Measurements from ENCODE around the gene ANO1.

ANO1 gene

DNA sequence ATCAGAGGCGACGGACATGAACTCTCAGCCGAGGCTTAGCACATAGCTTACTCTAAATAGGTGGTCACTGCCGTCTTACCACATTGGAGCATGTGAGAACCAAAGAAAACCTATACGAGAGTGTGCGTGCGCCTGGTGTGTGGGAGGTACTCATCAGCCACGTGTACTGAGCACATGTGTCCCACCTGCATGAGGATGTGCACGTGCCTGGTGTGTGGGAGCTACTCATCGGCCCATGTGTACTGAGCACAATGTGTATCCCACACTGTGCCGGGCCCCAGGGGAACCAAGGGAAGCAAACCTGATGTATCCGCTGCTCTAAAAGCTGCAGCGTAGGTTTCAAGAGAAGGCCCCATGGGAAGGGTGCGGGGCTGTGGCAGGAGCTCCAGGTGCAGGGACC lies 56.4 kb downstream of the ANO1 start:
- no peak for DNase-seq (ENCODE audit: insufficient read length, low spot score)
- no peak for FAIRE-seq
- TF ChIP-seq POU2F2 (IDR thresholded peaks at IDR 0.05; ENCODE audit: low read depth, low read length) (no peak), SPI1 (IDR thresholded peaks at IDR 0.05; ENCODE audit: low read depth, low read length) (no peak), POLR2AphosphoS5 (IDR thresholded peaks at IDR 0.05; ENCODE audit: low read depth, low read length) (no peak)

GRCh38 chr11:70135142-70135541 lies 57.0 kb downstream of the ANO1 start:
- FAIRE-seq (no peak), DNase-seq (ENCODE audit: insufficient read length, low spot score) (no peak)
- TF ChIP-seq PAX5 (IDR thresholded peaks at IDR 0.05; ENCODE audit: insufficient read depth, low read length, severe bottlenecking) (no peak), SPI1 (IDR thresholded peaks at IDR 0.05; ENCODE audit: low read depth, low read length) (no peak), POU2F2 (IDR thresholded peaks at IDR 0.05; ENCODE audit: low read depth, low read length) (no peak), POLR2A (IDR thresholded peaks at IDR 0.05; ENCODE audit: low read depth, low read length) (no peak), TAF1 (IDR thresholded peaks at IDR 0.05; ENCODE audit: low read depth, low read length) (no peak), POLR2AphosphoS5 (IDR thresholded peaks at IDR 0.05; ENCODE audit: low read depth, low read length) (no peak)

GRCh38 chr11:70135625-70136059 lies 57.5 kb downstream of the ANO1 start:
- no peak for DNase-seq (ENCODE audit: insufficient read length, low spot score)
- TF ChIP-seq TAF1 (IDR thresholded peaks at IDR 0.05; ENCODE audit: low read depth, low read length) (no peak), POU2F2 (IDR thresholded peaks at IDR 0.05; ENCODE audit: low read depth, low read length) (no peak)
- no peak for FAIRE-seq

- TF ChIP-seq POLR2A (IDR thresholded peaks at IDR 0.05; ENCODE audit: low read depth, low read length), result no peak
- TF ChIP-seq SPI1 (IDR thresholded peaks at IDR 0.05; ENCODE audit: low read depth, low read length), result no peak
- TF ChIP-seq TAF1 (IDR thresholded peaks at IDR 0.05; ENCODE audit: low read depth, low read length), result no peak
- no peak for TF ChIP-seq POLR2AphosphoS5 (IDR thresholded peaks at IDR 0.05; ENCODE audit: low read depth, low read length)
- TF ChIP-seq PAX5 (IDR thresholded peaks at IDR 0.05; ENCODE audit: insufficient read depth, low read length, severe bottlenecking), result no peak
- TF ChIP-seq POU2F2 (IDR thresholded peaks at IDR 0.05; ENCODE audit: low read depth, low read length), result no peak
- DNase-seq (ENCODE audit: insufficient read length, low spot score), result no peak
- no peak for FAIRE-seq
Measured at GRCh38 chr11:70137383-70137782, 59.3 kb downstream of the ANO1 start.

DNA sequence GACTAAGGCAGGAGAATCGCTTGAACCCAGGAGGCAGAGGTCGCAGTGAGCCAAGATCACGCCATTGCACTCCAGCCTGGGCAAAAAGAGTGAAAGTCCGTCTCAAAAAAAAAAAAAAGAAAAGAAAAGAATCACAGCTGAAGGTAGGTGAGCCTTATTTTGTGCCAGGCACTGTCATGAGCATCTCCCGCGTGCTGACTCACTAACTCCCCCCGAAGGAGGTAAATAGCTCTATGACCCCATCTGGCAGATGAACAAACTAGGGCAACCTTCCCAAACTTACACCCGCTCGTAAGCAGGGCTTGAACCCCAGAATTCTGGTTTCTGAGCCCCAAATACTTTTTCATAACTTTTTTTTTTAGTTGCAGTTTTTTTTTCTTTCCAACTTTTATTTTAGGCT lies 60.3 kb downstream of the ANO1 start:
- no peak for FAIRE-seq
- DNase-seq (ENCODE audit: insufficient read length, low spot score), result no peak
- TF ChIP-seq POLR2A (IDR thresholded peaks at IDR 0.05; ENCODE audit: low read depth, low read length), result no peak
- TF ChIP-seq TAF1 (IDR thresholded peaks at IDR 0.05; ENCODE audit: low read depth, low read length), result no peak
- no peak for TF ChIP-seq POLR2AphosphoS5 (IDR thresholded peaks at IDR 0.05; ENCODE audit: low read depth, low read length)
- no peak for TF ChIP-seq PAX5 (IDR thresholded peaks at IDR 0.05; ENCODE audit: insufficient read depth, low read length, severe bottlenecking)

DNA sequence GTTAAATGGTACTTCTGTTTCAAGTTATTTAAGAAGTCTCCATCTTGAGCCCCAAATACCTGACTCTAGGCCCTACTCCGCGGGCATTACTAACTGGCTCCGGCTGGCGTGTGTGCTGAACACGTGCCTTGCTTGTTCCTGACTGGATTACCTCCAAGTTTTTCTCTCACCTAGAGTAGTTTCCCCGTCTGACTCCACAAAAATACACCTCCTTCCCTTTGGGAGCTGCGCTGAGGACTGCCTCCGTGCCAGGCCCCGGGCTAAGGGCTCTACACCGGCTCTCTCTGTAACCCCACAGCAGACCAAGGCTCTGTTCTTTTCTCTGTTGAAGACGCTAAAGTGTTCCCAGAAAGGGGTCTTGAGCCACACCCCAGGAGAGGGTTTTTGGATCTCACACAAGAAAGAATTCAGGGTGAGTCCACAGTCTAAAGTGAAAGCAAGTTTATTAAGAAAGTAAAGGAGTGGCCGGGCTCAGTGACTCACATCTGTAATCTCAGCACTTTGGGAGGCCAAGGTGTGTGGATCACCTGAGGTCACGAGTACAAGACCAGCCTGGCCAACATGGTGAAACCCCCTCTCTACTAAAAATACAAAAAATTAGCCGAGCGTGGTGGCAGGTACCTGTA lies 61.8 kb downstream of the ANO1 start:
- FAIRE-seq (no peak), DNase-seq (ENCODE audit: insufficient read length, low spot score) (no peak)
- TF ChIP-seq SPI1 (IDR thresholded peaks at IDR 0.05; ENCODE audit: low read depth, low read length), result no peak
- no peak for TF ChIP-seq PAX5 (IDR thresholded peaks at IDR 0.05; ENCODE audit: insufficient read depth, low read length, severe bottlenecking)
- no peak for TF ChIP-seq POLR2A (IDR thresholded peaks at IDR 0.05; ENCODE audit: low read depth, low read length)
- no peak for TF ChIP-seq POLR2AphosphoS5 (IDR thresholded peaks at IDR 0.05; ENCODE audit: low read depth, low read length)
- TF ChIP-seq POU2F2 (IDR thresholded peaks at IDR 0.05; ENCODE audit: low read depth, low read length), result no peak

DNA sequence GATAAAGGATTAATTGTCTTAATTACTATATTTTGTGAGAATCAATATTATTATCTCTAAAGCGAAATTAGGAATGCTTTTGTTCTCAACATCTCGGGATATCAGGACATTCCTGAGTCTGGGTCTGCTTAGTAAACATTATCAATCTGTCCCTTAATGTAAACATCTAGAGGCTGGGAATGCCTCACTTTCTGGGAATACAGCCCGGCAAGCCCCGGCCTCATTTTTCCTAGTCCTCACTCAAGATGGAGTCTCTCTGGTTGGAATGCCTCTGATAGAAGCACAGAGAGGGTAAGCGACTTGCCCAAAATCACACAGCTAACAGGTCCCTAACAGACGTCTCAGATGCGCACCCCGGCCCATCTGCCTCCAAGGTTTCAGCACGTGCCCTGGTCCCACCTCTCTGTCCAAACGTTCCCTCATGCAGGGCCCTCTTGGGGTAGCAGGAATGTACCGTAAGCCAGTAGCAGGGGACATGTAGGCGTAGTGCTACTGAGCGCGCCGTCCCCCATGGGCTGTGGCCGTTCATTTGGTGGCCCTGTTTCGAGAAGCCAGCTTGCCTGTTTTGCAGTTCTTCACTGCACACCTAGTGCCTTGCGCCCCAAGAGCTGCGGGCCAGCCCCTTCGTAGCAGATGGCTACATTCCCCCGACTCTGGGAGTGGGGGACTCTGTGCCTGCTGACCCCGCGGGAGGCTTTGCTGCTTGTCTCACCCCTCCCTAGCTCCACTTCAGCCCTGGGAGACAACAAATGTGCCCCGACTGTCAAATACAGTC lies 62.8 kb downstream of the ANO1 start:
- DNase-seq (ENCODE audit: insufficient read length, low spot score) (no peak), FAIRE-seq (no peak)
- no peak for TF ChIP-seq TAF1 (IDR thresholded peaks at IDR 0.05; ENCODE audit: low read depth, low read length)
- TF ChIP-seq SPI1 (IDR thresholded peaks at IDR 0.05; ENCODE audit: low read depth, low read length), result no peak
- no peak for TF ChIP-seq POLR2A (IDR thresholded peaks at IDR 0.05; ENCODE audit: low read depth, low read length)
- TF ChIP-seq POLR2AphosphoS5 (IDR thresholded peaks at IDR 0.05; ENCODE audit: low read depth, low read length), result no peak
- no peak for TF ChIP-seq POU2F2 (IDR thresholded peaks at IDR 0.05; ENCODE audit: low read depth, low read length)
- no peak for TF ChIP-seq PAX5 (IDR thresholded peaks at IDR 0.05; ENCODE audit: insufficient read depth, low read length, severe bottlenecking)

- no peak for TF ChIP-seq SPI1 (IDR thresholded peaks at IDR 0.05; ENCODE audit: low read depth, low read length)
- no peak for TF ChIP-seq POU2F2 (IDR thresholded peaks at IDR 0.05; ENCODE audit: low read depth, low read length)
- TF ChIP-seq POLR2AphosphoS5 (IDR thresholded peaks at IDR 0.05; ENCODE audit: low read depth, low read length), result no peak
- no peak for TF ChIP-seq POLR2A (IDR thresholded peaks at IDR 0.05; ENCODE audit: low read depth, low read length)
- no peak for TF ChIP-seq TAF1 (IDR thresholded peaks at IDR 0.05; ENCODE audit: low read depth, low read length)
- no peak for TF ChIP-seq PAX5 (IDR thresholded peaks at IDR 0.05; ENCODE audit: insufficient read depth, low read length, severe bottlenecking)
- DNase-seq (ENCODE audit: insufficient read length, low spot score), result no peak
- no peak for FAIRE-seq
Measured at GRCh38 chr11:70141486-70142220, 63.5 kb downstream of the ANO1 start.

DNA sequence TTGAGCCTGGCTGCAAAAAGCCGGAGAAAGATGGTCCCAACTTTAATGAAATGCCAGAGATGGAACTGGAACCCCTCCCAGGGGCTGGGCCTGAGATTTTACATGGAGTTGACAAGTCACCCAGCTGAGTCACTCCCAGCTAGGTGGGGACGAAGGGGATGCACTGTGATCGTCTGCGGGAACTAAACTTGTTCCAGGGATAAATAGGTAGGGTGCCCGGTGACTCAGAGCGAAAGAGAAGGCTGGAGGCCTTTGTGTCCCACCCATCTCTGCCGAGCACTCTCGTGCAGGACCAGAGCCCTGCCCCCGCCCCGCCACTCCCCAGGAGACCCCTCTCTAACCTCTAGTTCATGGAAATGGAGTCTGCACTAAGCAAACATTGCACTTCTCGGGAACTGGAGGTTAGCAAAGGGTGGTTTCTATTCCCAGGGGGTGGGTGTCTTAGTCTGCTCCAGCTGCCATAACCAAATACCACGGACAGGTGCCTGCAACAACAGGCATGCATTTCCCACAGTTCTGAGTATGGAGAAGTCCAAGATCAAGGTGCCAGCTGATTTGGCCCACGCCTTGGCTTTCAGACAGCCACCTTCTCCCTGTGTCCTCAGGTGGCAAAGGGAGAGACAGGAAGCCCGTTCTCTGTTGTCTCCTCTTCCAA lies 64.2 kb downstream of the ANO1 start:
- no peak for TF ChIP-seq SPI1 (IDR thresholded peaks at IDR 0.05; ENCODE audit: low read depth, low read length)
- TF ChIP-seq POLR2AphosphoS5 (IDR thresholded peaks at IDR 0.05; ENCODE audit: low read depth, low read length), result no peak
- no peak for TF ChIP-seq PAX5 (IDR thresholded peaks at IDR 0.05; ENCODE audit: insufficient read depth, low read length, severe bottlenecking)
- TF ChIP-seq POU2F2 (IDR thresholded peaks at IDR 0.05; ENCODE audit: low read depth, low read length), result no peak
- TF ChIP-seq TAF1 (IDR thresholded peaks at IDR 0.05; ENCODE audit: low read depth, low read length), result no peak
- no peak for TF ChIP-seq POLR2A (IDR thresholded peaks at IDR 0.05; ENCODE audit: low read depth, low read length)
- no peak for FAIRE-seq

More for the DNA sequence above, 64.2 kb downstream of the ANO1 start:
- DNase-seq (ENCODE audit: insufficient read length, low spot score), result no peak

Data from GM12891 (cell line).